Medulla oblongata (tissue), 1 donor: ENCODE measurements around the gene ZNF346.
"Not testable (repeated sequence)": the region's sequence is repeated elsewhere in the genome, so short reads cannot be mapped to it uniquely, and the experiment has no call there.

Experiments used
- DNase-seq: peaks from one replicate; pipeline ENCODE4 v3.0.0-alpha.2; 2015; ENCODE audit errors: extremely low spot score

ZNF346 gene, protein sequence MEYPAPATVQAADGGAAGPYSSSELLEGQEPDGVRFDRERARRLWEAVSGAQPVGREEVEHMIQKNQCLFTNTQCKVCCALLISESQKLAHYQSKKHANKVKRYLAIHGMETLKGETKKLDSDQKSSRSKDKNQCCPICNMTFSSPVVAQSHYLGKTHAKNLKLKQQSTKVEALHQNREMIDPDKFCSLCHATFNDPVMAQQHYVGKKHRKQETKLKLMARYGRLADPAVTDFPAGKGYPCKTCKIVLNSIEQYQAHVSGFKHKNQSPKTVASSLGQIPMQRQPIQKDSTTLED

DNA sequence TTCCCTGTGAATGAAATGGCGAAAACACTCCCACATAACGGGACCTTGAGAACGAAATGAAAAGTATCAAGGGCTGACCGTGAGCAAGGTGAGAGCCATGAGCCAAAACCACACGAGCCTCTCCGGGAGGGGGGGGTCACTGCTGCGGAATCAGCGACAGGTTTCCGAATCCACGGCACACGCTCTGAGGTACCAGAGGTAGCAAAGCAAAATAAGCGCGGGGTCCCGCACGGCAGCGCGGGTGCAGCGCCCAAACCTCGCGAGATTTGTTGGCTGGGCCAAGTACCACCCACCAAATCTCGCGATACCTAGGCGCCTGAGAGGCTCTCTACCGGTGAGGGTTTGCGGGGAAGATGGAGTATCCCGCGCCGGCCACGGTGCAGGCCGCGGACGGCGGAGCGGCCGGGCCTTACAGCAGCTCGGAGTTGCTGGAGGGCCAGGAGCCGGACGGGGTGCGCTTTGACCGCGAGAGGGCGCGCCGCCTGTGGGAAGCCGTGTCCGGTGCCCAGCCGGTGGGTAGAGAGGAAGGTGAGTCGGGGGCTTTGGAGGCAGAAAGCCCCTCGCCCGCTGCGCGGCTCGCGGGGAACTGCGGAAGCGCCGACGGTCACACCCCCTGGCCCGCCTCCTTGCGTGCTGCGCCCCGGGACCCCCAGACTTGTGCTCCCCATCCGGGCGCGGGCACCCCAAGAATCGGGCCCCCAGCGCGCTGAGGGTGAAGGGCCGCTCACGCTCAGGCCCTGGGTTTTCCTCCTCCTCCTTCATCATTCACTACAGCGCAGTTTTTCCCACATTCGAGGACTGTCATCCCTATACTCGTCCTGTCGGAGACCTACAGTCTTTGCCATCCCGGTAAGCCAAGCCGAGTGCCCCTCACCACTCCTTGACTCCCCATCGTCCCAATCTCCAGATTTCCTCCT is at the start of gene ZNF346:
Gene ZNF346, plus strand, starts transcription at position 311 of the 917 bp plus-strand sequence. Its CDS starts 43 bp downstream, at position 354.
- peak; percentile 96 for DNase-seq

DNA sequence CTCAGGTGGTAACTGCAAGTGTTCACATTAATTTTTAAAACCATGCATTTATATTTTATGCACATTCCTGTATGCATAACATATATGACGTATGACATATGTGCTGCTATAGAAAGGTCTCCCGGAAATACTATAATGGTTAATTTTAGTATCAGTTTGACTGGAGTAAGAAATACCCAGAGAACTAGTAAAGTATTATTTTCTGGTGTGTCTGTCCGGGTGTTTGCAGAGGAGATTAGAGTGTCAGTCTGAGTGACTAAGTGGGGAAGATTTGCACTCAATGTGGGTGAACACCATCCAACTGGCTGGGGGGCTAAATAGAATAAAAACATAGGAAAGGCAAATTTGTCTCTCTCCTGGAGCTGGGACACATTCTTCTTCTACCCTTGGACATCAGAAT is 42.8 kb upstream of the ZNF346 start:
- no peak for DNase-seq

DNA sequence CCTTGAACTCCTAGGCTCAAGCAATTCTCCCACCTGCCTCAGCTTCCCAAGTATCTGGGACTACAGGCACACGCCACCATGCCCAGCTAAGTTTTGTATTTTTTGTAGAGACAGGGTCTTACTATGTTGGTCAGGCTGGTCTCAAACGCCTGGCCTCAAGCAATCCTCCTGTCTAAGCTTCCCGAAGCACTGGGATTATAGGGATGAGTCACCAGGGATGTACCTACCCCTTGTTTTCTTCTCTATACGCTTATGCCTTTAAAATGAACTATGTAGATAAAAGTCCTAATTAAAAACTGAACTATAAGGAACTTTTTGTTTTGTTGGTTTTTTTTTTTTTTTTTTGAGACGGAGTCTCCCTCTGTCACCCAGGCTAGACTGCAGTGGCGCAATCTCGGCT is 41.7 kb upstream of the ZNF346 start:
- no peak for DNase-seq

DNA sequence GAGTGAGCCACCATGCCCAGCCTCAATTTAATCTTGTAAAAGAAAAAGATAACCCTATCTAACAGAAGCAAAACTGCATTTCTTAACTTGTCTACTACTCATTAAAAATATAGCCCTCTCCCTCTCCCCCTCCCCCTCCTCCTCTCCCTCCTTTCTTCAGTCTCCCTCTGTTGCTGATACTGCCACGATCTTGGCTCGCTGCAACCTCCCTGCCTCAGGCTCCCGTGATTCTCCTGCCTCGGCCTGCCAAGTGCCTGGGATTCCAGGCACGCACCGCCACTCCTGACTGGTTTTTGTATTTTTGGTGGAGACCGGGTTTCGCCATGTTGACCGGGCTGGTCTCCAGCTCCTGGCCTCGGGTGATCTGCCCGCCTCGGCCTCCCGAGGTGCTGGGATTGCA is 39.4 kb upstream of the ZNF346 start:
- DNase-seq = not testable (repeated sequence)

DNA sequence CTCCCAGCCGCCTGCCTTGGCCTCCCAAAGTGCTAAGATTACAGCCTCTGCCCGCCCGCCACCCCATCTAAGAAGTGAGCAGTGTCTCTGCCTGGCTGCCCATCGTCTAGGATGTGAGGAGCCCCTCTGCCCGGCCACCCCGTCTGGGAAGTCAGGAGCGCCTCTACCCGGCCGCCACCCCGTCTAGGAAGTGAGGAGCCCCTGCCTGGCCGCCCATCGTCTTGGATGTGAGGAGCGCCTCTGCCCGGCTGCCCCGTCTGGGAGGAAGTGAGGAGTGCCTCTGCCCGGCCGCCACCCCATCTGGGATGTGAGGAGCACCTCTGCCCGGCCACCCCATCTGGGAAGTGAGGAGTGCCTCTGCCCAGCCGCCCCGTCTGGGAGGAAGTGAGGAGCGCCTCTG is 38.9 kb upstream of the ZNF346 start:
- DNase-seq = not testable (repeated sequence)

DNA sequence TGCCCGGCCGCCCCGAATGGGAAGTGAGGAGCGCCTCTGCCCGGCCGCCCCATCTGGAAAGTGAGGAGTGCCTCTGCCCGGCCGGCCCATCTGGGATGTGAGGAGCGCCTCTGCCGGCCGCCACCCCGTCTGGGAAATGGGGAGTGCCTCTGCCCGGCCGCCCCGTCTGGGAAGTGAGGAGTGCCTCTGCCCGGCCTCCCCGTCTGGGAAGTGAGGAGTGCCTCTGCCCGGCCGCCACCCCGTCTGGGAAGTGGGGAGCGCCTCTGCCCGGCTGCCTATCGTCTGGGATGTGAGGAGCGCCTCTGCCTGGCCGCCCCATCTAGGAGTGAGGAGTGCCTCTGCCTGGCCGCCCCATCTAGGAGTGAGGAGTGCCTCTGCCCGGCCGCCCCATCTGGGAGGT is 38.3 kb upstream of the ZNF346 start:
- DNase-seq = not testable (repeated sequence)

DNA sequence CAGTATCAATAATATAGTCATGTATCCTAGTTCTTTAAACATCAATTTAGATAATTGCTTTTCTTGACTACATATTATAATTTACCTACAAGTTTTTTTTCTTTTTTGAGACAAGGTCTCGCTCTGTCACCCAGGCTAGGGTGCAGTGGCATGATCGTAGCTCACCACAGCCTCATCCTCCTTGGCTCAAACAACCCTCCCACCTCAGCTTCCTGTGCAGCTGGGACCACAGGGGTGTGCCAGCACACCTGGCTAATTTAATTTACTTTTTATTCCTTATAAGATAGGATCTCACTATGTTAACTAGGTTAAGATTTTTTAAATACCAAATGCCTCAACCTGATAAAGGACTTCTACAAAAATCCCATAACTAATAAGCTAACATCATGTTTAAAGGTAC is 37.0 kb upstream of the ZNF346 start:
- no peak for DNase-seq

DNA sequence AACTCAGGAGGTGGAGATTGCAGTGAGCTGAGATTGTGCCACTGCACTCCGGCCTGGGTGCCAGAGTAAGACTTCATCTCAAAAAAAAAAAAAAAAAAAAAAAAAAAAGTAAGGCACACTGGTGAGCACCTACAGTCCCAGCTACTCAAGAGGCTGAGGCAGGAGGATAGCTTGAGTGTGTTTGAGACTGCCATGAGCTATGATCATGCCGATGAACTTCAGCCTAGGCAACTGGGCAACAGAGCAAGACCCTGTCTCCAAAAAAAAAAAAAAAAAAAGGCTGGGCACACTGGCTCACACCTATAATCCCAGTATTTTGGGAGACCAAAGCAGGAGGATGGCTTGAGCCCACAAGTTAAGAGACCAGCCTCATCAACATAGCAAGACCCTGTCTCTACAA is 36.2 kb upstream of the ZNF346 start:
- DNase-seq = no peak

DNA sequence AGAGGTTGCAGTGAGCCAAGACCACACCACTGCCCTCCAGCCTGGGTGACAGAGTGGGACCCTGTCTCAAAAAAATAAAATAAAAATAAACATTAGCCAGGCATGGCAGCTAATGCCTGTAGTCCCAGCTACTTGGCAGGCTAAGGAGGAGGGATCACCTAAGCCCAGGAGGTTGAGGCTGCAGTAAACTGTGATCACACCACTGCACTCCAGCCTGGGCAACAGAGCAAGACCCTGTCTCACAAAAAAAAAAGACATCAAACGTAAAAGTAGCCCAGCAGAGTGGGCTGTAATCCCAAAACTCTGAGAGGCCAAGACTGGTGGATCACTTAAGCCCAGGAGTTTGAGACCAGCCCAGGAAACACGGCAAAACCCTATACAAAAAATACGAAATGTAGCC is 34.9 kb upstream of the ZNF346 start:
- DNase-seq = no peak

DNA sequence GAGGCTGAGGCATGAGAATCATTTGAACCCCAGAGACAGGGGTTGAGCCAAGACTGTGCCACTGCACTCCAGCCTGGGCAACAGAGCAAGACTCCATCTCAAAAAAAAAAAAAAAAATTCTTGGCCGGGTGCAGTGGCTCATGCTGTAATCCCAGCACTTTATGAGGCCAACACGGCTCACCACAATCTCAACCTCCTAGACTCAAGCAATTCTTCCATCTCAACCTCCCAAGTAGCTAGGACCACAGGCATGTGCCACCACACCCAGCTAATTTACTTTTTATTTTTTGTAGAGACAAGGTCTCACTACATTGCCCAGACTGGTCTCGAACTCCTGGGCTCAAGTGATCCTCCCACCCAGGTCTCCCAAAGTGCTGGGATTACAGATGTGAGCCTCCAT is 29.4 kb upstream of the ZNF346 start:
- DNase-seq = not testable (repeated sequence)

DNA sequence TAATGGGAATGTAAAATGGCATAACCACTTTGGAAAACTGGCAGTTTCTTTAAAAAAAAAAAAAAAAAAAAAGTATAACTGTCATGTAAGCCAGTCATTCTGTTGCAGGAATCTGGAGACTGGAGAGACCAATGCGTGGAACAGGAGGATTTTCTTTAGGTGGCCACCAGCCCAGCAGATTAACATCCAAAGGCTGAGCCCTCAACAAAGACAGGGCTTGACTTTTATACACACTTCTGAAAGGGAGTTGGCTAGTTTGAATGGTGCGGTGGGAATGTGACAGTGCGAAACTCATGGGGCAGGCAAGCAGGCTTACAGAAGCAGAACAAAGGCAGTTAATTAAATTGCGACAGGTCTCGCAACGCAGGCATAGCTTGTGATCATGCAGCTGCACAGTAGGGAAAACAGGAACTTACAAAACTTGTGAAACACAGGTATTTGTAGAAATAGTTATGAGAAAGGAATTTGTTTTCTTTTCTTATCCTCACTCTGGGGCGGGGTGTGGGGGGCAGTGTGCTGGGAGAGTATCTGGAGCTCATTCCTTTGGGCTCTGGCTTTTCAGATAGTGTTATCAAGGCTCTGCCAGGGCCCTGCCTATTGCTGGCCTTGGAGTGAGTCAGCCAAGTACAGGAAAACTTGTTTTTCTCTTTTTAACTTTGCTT is 27.9 kb upstream of the ZNF346 start:
- DNase-seq = no peak

DNA sequence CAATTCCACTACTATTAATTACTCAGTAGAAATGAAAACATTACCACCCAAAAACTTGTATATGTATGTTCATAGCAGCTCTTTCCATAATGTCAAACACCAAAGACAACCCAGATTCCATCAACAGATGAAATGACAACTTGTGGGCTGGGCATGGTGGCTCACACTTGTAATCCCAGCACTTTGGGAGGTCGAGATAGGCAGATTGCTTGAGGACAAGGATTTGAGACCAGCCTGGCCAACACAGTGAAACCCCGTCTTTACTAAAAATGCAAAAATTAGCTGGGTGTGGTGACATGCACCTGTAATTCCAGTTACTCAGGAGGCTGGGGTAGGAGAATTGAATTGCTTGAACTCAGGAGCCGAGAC is 27.4 kb upstream of the ZNF346 start:
- DNase-seq = no peak

DNA sequence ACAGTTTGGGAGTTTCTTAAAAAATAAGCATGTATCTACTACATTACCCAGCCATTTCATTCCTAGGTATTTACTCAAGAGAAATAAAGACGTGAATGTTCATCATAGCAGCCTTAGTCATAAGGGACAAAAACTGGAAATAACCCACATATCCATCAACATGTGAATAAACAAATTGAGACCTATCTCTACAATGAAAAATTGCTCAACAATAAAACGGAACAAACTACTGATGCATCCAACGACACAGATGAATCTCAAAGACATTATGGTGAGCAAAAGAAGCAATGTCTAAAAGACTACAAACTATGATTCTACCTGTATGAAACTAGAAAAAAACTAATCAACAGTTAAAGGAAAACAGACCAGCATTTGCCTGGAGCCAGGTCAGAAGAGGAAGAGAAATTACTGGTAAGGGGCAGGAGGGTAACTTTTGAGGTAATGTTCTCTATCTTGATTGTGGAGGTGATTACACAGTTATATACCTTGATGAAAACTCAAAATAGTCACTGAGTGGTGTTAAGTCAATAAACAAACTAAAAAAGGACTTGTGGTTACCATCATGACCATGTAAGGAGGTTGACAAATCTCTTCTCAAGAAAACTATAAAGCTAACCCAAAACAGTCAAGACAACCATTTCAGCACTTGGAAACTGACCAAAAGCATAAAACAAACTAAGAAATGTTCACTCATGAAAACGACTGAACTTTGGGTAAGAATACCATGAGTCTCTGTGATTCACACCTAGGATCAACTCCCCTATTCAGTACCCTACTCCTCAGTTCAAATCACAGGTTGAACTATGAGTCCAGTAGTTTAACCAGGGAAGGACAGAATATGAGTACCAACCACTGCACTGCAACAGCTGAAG is 26.4 kb upstream of the ZNF346 start:
- no peak for DNase-seq

DNA sequence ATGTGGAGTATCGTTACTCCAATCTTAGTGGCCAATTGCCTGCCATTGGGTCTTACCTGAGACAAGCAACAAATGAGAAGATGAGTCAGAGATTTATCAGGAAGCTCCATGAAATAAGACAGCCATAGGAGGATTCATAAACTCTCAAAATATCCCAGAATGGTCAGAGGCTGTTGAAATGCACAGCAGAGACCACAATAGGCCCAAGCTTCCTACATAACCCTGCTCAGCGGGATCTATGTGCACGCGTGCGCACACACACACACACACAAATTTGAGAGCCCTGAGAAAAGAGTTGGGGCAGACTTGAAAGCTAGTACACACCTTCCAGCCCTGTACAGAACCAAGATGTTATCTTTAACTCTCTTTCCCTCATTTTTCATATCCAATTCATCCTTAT is 25.7 kb upstream of the ZNF346 start:
- no peak for DNase-seq

DNA sequence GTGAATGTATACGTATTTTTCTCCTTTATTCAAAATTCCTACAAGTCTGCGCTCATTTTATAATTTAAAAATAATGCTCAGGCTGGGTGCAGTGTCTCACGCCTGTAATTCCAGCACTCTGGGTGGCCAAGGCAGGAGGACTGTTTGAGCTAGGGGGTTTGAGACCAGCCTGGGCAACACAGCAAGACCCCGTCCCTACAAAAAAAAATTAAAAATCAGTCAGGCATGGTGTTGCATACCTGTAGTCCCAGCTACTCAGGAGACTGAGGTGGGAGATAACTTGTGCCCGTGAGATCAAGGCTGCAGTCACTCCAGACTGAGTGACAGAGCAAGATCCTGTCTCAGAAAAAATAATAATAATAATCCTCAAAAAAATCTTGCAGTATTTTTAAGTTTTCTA is 23.7 kb upstream of the ZNF346 start:
- no peak for DNase-seq

DNA sequence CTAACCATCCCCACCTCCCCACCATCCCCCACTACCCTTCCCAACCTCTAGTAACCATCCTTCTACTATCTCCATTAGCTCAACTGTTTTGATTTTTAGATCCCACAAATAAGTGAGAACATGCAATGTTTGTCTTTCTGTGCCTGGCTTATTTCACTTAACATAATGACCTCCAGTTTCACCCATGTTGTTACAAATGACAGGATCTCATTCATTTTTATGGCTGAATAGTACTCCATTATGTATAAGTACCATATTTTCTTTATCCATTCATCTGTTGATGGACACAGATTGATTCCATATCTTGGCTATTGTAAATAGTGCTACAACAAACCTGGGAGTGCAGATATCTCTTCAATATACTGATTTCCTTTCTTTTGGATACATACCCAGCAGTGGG is 23.0 kb upstream of the ZNF346 start:
- DNase-seq = not testable (repeated sequence)

DNA sequence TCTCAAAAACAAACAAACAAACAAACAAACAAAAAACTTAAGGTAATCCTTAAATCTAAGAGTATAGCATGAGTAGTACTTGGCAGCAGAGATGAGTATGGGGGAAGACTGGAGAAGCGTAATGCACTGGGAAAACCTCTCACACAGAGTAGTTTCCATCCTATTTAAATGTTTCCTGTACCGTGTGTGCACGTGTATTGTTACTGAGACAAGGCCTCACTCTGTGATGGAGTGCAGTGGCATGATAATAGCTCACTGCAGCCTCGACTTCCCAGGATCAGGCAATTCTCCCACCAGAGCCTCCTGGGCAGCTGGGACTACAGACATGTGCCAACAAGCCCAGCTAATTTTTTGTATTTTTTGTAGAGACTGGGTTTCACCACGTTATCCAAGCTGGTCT is 18.8 kb upstream of the ZNF346 start:
- DNase-seq = no peak

DNA sequence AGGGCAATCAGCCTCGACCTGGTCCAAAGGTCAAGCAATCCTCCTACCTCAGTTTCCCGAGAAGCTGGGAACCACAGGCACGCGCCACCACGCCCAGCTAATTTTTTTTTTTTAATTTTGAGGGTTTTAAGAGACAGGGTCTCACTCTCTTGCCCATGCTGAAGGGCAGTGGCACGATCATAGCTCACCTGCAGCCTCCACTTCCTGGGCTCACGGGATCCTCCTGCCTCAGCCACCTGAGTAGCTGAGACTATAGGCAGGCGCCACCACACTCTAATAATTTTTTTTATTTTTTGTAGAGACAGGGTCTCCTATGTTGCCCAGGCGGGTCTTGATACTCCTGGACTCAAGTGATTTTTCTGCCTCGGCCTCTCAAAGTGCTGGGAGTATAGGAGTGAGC is 17.5 kb upstream of the ZNF346 start:
- no peak for DNase-seq

DNA sequence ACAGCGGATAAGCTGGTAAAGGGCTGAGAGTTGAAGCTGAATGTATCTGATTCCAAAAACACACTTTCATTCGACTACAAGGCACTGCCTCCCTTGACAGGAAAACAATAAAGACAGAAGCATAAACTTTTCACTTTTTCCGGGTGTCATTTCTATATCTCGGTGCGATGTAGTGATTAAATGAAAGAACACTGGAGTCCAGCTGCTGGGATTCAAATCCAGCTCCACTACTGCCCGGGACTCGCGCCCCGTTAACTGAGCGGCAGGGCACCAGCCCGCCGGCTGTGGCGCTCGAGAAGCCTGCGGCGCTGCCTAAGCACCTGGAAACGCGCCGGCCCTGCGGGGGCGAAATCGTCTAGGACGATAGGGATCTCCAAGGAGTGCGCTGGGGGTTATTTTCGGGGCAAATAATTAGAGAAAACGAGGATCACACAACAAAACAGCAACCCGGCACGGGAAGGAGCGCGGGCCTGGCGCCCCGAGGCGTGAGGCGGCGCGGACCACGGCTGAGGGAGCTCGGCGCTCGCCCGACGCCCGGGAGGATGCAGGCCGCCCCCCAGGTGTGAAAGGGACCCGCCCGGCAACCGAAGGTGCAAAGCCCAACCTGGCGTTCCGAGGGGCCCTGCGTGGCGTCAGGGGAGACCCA is 16.8 kb upstream of the ZNF346 start:
- peak; percentile 81 for DNase-seq

DNA sequence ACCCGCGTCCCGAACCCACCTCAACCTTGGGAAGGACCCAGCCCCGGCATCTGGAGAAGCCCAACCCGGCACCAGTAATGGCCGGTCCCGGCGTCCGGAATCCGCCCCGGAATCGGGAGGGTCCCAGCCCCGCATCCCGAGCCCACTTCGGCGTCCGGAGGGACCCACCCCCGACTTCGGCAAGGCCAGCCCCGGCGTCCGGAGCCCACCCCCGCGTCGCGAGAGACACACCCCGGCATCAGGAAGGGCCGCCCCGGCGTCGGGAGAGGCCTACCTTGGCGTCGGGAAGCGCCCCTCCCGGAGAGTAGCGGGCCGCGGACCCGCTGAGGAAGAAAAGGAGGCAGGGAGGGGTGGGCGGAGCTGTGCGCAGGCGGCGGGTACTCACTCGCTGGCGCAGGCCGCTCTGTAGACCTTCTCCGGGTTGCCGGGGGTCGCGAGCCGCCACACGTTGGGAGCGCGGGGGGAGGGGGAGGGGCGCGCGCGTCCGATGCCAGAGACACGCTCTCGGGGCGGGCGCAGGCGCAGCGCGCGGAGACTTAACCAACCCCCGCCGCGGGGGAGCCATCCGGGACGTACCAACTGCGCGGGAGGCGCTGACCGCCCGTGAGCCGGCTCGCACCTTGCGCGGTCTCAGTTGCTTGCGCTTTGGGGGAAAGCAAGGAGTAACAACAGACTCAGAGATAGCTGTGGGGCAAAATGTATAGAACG is 16.1 kb upstream of the ZNF346 start, which contains the start of gene UIMC1:
Gene UIMC1, minus strand, starts transcription at position 515 of the 708 bp plus-strand sequence. CDS start 24,164 bp downstream, outside the sequence.
- peak; percentile 89 for DNase-seq
